Parathyroid adenoma (tissue), 2 donors: Measurements from ENCODE around the gene CTDP1.

Experiments used
- H2AFZ ChIP-seq: fragments of 300-600 bp; sonication (generic); one replicate; pipeline ENCODE4 v1.7.0; 2017; ENCODE audit warnings: antibody characterized with exemption, mild to moderate bottlenecking
- H3K27ac ChIP-seq: fragments of 300-600 bp; sonication (generic); one replicate; pipeline ENCODE4 v1.7.0; 2017
- H3K27me3 ChIP-seq: fragments of 300-600 bp; sonication (generic); one replicate; pipeline ENCODE4 v1.7.0; 2017; ENCODE audit warnings: low read length; ENCODE audit not compliant: control insufficient read depth, insufficient read depth
- H3K36me3 ChIP-seq: fragments of 300-600 bp; sonication (generic); one replicate; pipeline ENCODE4 v1.7.0; 2017; ENCODE audit warnings: low read length; ENCODE audit not compliant: control insufficient read depth, insufficient read depth
- H3K4me1 ChIP-seq: fragments of 300-600 bp; sonication (generic); one replicate; pipeline ENCODE4 v1.7.0; 2017; ENCODE audit warnings: control low read depth
- H3K4me2 ChIP-seq: fragments of 300-600 bp; sonication (generic); one replicate; pipeline ENCODE4 v1.7.0; 2017; ENCODE audit warnings: low read length
- H3K4me3 ChIP-seq: fragments of 300-600 bp; sonication (generic); one replicate; pipeline ENCODE4 v1.7.0; 2017; ENCODE audit warnings: low read depth, low read length
- H3K79me2 ChIP-seq: fragments of 300-600 bp; sonication (generic); one replicate; pipeline ENCODE4 v1.7.0; 2017; ENCODE audit warnings: control low read depth
- H3K9ac ChIP-seq: fragments of 300-600 bp; sonication (generic); one replicate; pipeline ENCODE4 v1.7.0; 2017; ENCODE audit warnings: mild to moderate bottlenecking
- H3K9me3 ChIP-seq: fragments of 300-600 bp; sonication (generic); one replicate; pipeline ENCODE4 v1.7.0; 2017; ENCODE audit warnings: low read length; ENCODE audit not compliant: control insufficient read depth
- CTCF ChIP-seq: fragments of 300-600 bp; sonication (generic); IDR thresholded peaks from one replicate; pipeline ENCODE4 v1.7.0; 2017; ENCODE audit warnings: antibody characterized with exemption, mild to moderate bottlenecking
- donor health status: primary hyperparathyroidism.

Gene CTDP1

GRCh38 chr18:79699653-79700052, 20.1 kb downstream of the CTDP1 start:
- Histone ChIP-seq H3K36me3 (no peaks in the 10 kb centered on the region), H3K27ac (no peak overlapping the region), H3K27me3 (no peaks in the 10 kb centered on the region), H3K79me2 (peaks cover 23% of the 10 kb centered on the region), H3K4me2 (no peak overlapping the region), H3K9ac (no peak overlapping the region), H2AFZ (no peak overlapping the region), H3K9me3 (no peaks in the 10 kb centered on the region), H3K4me3 (no peak overlapping the region), H3K4me1 (no peaks in the 10 kb centered on the region)
- TF ChIP-seq CTCF: no peak

GRCh38 chr18:79702906-79703305, 23.3 kb downstream of the CTDP1 start:
- H3K79me2 ChIP-seq: peaks cover 18% of the 10 kb centered on the region
- H3K9ac ChIP-seq: no peak overlapping the region
- no peaks in the 10 kb centered on the region for H3K36me3 ChIP-seq

GRCh38 chr18:79704631-79705030, 25.0 kb downstream of the CTDP1 start:
- Histone ChIP-seq H3K4me2 (no peak overlapping the region), H3K4me3 (no peak overlapping the region), H2AFZ (no peak overlapping the region), H3K79me2 (peaks cover 13% of the 10 kb centered on the region), H3K9me3 (no peaks in the 10 kb centered on the region), H3K36me3 (no peaks in the 10 kb centered on the region), H3K27me3 (no peaks in the 10 kb centered on the region), H3K9ac (no peak overlapping the region), H3K4me1 (no peaks in the 10 kb centered on the region), H3K27ac (no peak overlapping the region)
- no peak for TF ChIP-seq CTCF

More at GRCh38 chr18:79702906-79703305, 23.3 kb downstream of the CTDP1 start:
- H3K27ac ChIP-seq: no peak overlapping the region
- H3K4me3 ChIP-seq: no peak overlapping the region
- H2AFZ ChIP-seq: no peak overlapping the region
- no peaks in the 10 kb centered on the region for H3K4me1 ChIP-seq
- H3K9me3 ChIP-seq: no peaks in the 10 kb centered on the region
- no peaks in the 10 kb centered on the region for H3K27me3 ChIP-seq
- no peak overlapping the region for H3K4me2 ChIP-seq
- no peak for TF ChIP-seq CTCF

GRCh38 chr18:79705272-79705671, 25.7 kb downstream of the CTDP1 start:
- no peak overlapping the region for H3K27ac ChIP-seq
- H3K4me3 ChIP-seq: no peak overlapping the region
- no peak for TF ChIP-seq CTCF
- no peaks in the 10 kb centered on the region for H3K27me3 ChIP-seq
- no peaks in the 10 kb centered on the region for H3K36me3 ChIP-seq
- no peak overlapping the region for H2AFZ ChIP-seq
- H3K9me3 ChIP-seq: no peaks in the 10 kb centered on the region
- H3K4me1 ChIP-seq: no peaks in the 10 kb centered on the region
- no peak overlapping the region for H3K9ac ChIP-seq
- H3K79me2 ChIP-seq: peaks cover 7% of the 10 kb centered on the region
- H3K4me2 ChIP-seq: no peak overlapping the region

- H3K36me3 ChIP-seq: no peaks in the 10 kb centered on the region
These were observed 26.4 kb downstream of the CTDP1 start for GRCh38 chr18:79706006-79706405.

More at GRCh38 chr18:79706006-79706405, 26.4 kb downstream of the CTDP1 start:
- Histone ChIP-seq H3K27ac (no peak overlapping the region), H3K4me1 (no peaks in the 10 kb centered on the region), H2AFZ (no peak overlapping the region), H3K9ac (no peak overlapping the region), H3K4me3 (no peak overlapping the region), H3K79me2 (peaks cover 2% of the 10 kb centered on the region), H3K9me3 (no peaks in the 10 kb centered on the region), H3K27me3 (no peaks in the 10 kb centered on the region), H3K4me2 (no peak overlapping the region)
- no peak for TF ChIP-seq CTCF
